NCI-H774 (cell line): Measurements from ENCODE around the gene MACROD2.
"Not testable (repeated sequence)": the region's sequence is repeated elsewhere in the genome, so short reads cannot be mapped to it uniquely, and the experiment has no call there.

Source experiments
- DNase-seq: peaks from one replicate; lab custom pipeline; 2025; lab: John Stamatoyannopoulos, UW

The MACROD2 gene

GRCh38 chr20:13995086-13995665 is at the start of gene MACROD2:
MACROD2 (plus strand) TSS chr20:13995516.
- DNase-seq, result peak; percentile 95

- no peak for DNase-seq
Observed at GRCh38 chr20:13947719-13948118, 47.6 kb upstream of the MACROD2 start.

GRCh38 chr20:13953227-13953626 is 42.1 kb upstream of the MACROD2 start:
- no peak for DNase-seq

GRCh38 chr20:13960119-13960518 is 35.2 kb upstream of the MACROD2 start:
- no peak for DNase-seq

GRCh38 chr20:13960525-13960924 is 34.8 kb upstream of the MACROD2 start:
- DNase-seq, result no peak

- DNase-seq, result no peak
Observed at GRCh38 chr20:13984211-13984610, 11.1 kb upstream of the MACROD2 start.

GRCh38 chr20:13990465-13990864 is 4.9 kb upstream of the MACROD2 start, which contains the start of gene SEL1L2:
SEL1L2 (minus strand) TSS chr20:13990614; CDS start chr20:13990534, 80 bp downstream.
- no peak for DNase-seq

- DNase-seq, result no peak
Observed at GRCh38 chr20:13991311-13991710, 4.0 kb upstream of the MACROD2 start.

- DNase-seq, result not testable (repeated sequence)
Observed at GRCh38 chr20:13991955-13992354, 3.4 kb upstream of the MACROD2 start.

- peak; percentile 43 for DNase-seq
Observed at GRCh38 chr20:13995841-13996240, 525 bp downstream of the MACROD2 start.

- DNase-seq, result no peak
Observed at GRCh38 chr20:13996265-13996664, 949 bp downstream of the MACROD2 start.

GRCh38 chr20:14000917-14001316 is 5.6 kb downstream of the MACROD2 start:
- DNase-seq, result no peak

GRCh38 chr20:14005996-14006395 is 10.7 kb downstream of the MACROD2 start:
- DNase-seq, result no peak

- no peak for DNase-seq
Observed at GRCh38 chr20:14009208-14009607, 13.9 kb downstream of the MACROD2 start.

GRCh38 chr20:14012671-14013070 is 17.4 kb downstream of the MACROD2 start:
- no peak for DNase-seq

- DNase-seq, result no peak
Observed at GRCh38 chr20:14030991-14031390, 35.7 kb downstream of the MACROD2 start.

- no peak for DNase-seq
Observed at GRCh38 chr20:14033310-14033709, 38.0 kb downstream of the MACROD2 start.

- no peak for DNase-seq
Observed at GRCh38 chr20:14036567-14036966, 41.3 kb downstream of the MACROD2 start.

- DNase-seq, result not testable (repeated sequence)
Observed at GRCh38 chr20:14044712-14045276, 49.5 kb downstream of the MACROD2 start.

GRCh38 chr20:14046534-14046933 is 51.2 kb downstream of the MACROD2 start:
- no peak for DNase-seq

GRCh38 chr20:14049111-14049510 is 53.8 kb downstream of the MACROD2 start:
- no peak for DNase-seq

GRCh38 chr20:14051454-14051853 is 56.1 kb downstream of the MACROD2 start:
- DNase-seq, result no peak

GRCh38 chr20:14055127-14055742 is 59.9 kb downstream of the MACROD2 start:
- peak; percentile 31 for DNase-seq

- DNase-seq, result no peak
Observed at GRCh38 chr20:14062171-14062570, 66.9 kb downstream of the MACROD2 start.
